DND-41 (cell line): ENCODE results near the gene NOL9.

Source experiments
- CTCF ChIP-seq: IDR thresholded peaks from 2 replicates; pipeline ENCODE4 v1.5.1; 2012; ENCODE audit warnings: borderline replicate concordance, low read length, moderate library complexity, mild to moderate bottlenecking; ENCODE audit not compliant: poor library complexity, severe bottlenecking; ENCODE audit errors: extremely low read depth
- EZH2 ChIP-seq: IDR thresholded peaks from 3 replicates; pipeline ENCODE4 v1.6.1; 2012; ENCODE audit warnings: borderline replicate concordance, low read depth, mild to moderate bottlenecking, moderate library complexity, low read length, inconsistent platforms; ENCODE audit not compliant: severe bottlenecking

GRCh38 chr1:6500544-6501278, 53.6 kb downstream of the NOL9 start:
- no peak for TF ChIP-seq CTCF
- TF ChIP-seq EZH2: no peak
